ENCODE measurements around the gene CALML5.

The CALML5 gene

GRCh38 chr10:5533098-5533731 is 33.8 kb upstream of the CALML5 start:
- no peak for DNase-seq (ENCODE audit: low spot score)

GRCh38 chr10:5532618-5533097 is 33.3 kb upstream of the CALML5 start:
- DNase-seq (ENCODE audit: low spot score): no peak

- no peak for DNase-seq (ENCODE audit: low spot score)
Observed at GRCh38 chr10:5532307-5532605, 32.9 kb upstream of the CALML5 start.

- no peak for DNase-seq (ENCODE audit: low spot score)
Observed at GRCh38 chr10:5531558-5532306, 32.4 kb upstream of the CALML5 start.

- DNase-seq (ENCODE audit: low spot score): no peak
Observed at GRCh38 chr10:5530846-5531557, 31.6 kb upstream of the CALML5 start.

- DNase-seq (ENCODE audit: low spot score): no peak
Observed at GRCh38 chr10:5530412-5530806, 31.0 kb upstream of the CALML5 start.

- no peak for DNase-seq (ENCODE audit: low spot score)
Observed at GRCh38 chr10:5529702-5530411, 30.5 kb upstream of the CALML5 start.

- DNase-seq (ENCODE audit: low spot score): no peak
Observed at GRCh38 chr10:5528989-5529701, 29.8 kb upstream of the CALML5 start.

GRCh38 chr10:5527332-5528200 is 28.2 kb upstream of the CALML5 start:
- DNase-seq (ENCODE audit: low spot score): no peak

- DNase-seq (ENCODE audit: low spot score): no peak
Observed at GRCh38 chr10:5526691-5527331, 27.4 kb upstream of the CALML5 start.

GRCh38 chr10:5525561-5526341 is 26.4 kb upstream of the CALML5 start:
- no peak for DNase-seq (ENCODE audit: low spot score)

- DNase-seq (ENCODE audit: low spot score): no peak
Observed at GRCh38 chr10:5524641-5525560, 25.5 kb upstream of the CALML5 start, which contains the start of gene CALML3. CALML3 (plus strand) TSS chr10:5524961; CDS start chr10:5525086, 125 bp downstream.

- DNase-seq (ENCODE audit: low spot score): no peak
Observed at GRCh38 chr10:5523796-5524574, 24.6 kb upstream of the CALML5 start.

- no peak for DNase-seq (ENCODE audit: low spot score)
Observed at GRCh38 chr10:5522913-5523560, 23.7 kb upstream of the CALML5 start.

GRCh38 chr10:5519054-5519453 is 19.7 kb upstream of the CALML5 start:
- DNase-seq (ENCODE audit: low spot score): no peak

GRCh38 chr10:5518143-5518542 is 18.8 kb upstream of the CALML5 start:
- DNase-seq (ENCODE audit: low spot score): no peak

GRCh38 chr10:5517546-5517945 is 18.2 kb upstream of the CALML5 start:
- DNase-seq (ENCODE audit: low spot score): no peak

All from CD4-positive, alpha-beta T cell treated with Interleukin-2 at 100 ng/mL for 4 hours (primary cell).